ENCODE measurements around the gene BIVM.

The BIVM gene

GRCh38 chr13:102845630-102846260 lies 46.8 kb downstream of the BIVM start, which contains the start of gene ERCC5:
TSS of gene ERCC5 (plus strand) at chr13:102846032. CDS start at chr13:102846267, 235 bp downstream.
- peak; percentile 99 for DNase-seq

DNA sequence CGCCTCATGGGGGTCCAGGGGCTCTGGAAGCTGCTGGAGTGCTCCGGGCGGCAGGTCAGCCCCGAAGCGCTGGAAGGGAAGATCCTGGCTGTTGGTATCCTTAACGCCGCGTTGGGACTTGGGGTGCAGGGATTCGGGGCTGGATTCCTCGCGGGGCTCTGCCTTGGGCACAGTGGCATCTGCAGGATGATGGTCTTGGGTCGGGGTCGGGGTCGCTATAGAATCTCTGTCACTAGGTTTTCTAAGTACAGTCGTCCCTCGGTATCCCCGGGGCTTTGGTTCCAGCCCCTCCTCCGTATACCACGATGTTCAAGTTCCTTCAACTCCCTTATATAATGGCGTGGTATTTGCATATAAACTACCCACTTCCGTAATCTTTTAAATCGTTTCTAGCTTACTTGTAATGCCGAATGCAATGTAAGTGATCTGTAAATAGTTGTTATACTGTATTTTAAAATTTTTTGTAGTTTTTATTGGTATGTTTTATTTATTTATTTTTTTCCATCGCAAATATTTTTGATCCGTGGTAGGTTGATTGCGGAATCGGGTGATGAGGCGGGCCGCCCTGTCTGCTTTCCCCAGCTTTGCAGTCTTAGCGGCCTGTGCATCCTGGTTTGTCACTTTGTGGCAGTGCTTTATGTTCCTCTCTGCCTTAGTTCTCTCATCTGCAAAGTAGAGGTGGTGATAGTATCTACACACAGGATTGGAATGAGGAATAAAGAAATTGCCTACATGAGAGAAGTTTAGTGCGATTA lies 47.5 kb downstream of the BIVM start:
- DNase-seq, result peak; percentile 55 to 81 (median 68)

GRCh38 chr13:102847272-102848234 lies 48.6 kb downstream of the BIVM start:
- DNase-seq, result peak in 2 of 3 experiments; percentile 55 to 65

GRCh38 chr13:102848956-102849355 lies 50.0 kb downstream of the BIVM start:
- DNase-seq, result no peak

DNA sequence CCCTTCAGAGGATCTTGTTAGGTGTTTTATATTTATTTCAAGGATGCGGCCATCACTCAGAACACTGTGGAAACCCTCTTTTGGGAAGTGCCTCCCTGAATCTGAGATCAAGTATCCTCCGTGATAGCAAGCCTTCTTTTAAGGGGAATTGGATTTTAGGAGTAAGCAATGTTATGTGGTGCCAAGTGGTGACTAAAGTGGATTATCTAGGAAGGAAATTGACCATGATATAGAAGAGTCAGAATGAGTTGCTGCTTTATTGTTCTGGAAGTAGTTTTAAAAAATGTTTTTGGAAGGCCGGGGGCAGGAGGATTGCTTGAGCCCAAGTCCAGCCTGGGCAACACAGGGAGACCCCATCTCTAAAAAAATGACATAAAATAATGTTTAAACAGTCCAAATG lies 53.6 kb downstream of the BIVM start:
- DNase-seq, result no peak

- DNase-seq, result no peak
Measured at GRCh38 chr13:102854675-102855074, 55.8 kb downstream of the BIVM start.

DNA sequence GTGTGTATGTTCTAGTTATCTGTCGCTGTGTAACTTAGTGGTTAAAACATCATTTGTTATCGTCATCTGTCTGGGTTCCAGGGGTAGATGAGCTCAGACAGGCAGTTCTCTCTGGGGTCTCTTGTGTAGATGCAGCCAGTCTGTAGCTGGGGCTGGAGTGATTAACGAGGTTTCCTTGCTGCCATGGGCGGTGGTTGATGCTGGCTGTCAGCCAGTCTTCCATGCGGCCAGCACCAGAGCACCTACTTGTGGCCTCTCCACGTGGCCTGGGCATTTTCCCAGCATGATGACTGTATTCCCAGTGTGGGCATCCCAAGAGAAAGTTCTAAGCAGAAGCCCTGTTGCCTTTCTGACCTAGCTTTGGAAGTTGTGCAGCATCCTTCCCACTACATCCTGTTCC lies 57.6 kb downstream of the BIVM start:
- no peak for DNase-seq

DNA sequence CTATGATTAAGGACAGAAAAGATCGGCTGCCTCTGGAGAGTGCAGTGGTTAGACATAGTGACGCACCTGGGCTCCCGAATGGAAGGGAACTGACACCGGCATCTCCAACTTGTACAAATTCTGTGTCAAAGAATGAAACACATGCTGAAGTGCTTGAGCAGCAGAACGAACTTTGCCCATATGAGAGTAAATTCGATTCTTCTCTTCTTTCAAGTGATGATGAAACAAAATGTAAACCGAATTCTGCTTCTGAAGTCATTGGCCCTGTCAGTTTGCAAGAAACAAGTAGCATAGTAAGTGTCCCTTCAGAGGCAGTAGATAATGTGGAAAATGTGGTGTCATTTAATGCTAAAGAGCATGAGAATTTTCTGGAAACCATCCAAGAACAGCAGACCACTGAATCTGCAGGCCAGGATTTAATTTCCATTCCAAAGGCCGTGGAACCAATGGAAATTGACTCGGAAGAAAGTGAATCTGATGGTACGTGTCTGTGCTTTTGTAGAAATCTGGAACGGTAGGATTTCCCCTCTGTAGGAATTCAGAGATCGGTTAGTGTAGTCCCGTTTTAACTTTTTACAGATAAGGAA lies 63.8 kb downstream of the BIVM start:
- DNase-seq, result no peak

DNA sequence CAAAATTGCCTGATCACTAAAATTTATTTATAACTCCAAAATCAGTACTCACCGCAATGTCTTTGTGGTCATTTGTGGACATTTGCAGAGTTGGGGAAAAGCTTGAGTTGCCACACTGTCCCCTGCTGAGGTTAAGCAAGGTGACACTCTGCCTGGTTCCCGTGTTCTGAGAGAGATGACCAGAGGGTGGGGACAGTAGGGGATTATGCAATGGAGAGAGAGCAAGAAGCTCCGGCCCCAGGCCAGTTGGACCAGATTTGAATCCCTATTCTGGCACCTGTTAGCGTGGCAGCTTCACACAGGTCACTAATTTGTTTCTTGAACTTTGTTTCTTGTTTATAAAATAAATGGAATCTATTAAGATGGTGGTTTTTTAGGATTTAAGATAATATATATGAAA lies 64.7 kb downstream of the BIVM start:
- DNase-seq, result no peak

- no peak for DNase-seq
Measured at GRCh38 chr13:102868366-102868936, 69.5 kb downstream of the BIVM start.

- no peak for DNase-seq
Measured at GRCh38 chr13:102869948-102870676, 71.2 kb downstream of the BIVM start.

- peak; percentile 37 to 82 (median 70) for DNase-seq
Measured at GRCh38 chr13:102870677-102871415, 71.9 kb downstream of the BIVM start.

GRCh38 chr13:102872131-102872530 lies 73.2 kb downstream of the BIVM start:
- DNase-seq, result no peak

DNA sequence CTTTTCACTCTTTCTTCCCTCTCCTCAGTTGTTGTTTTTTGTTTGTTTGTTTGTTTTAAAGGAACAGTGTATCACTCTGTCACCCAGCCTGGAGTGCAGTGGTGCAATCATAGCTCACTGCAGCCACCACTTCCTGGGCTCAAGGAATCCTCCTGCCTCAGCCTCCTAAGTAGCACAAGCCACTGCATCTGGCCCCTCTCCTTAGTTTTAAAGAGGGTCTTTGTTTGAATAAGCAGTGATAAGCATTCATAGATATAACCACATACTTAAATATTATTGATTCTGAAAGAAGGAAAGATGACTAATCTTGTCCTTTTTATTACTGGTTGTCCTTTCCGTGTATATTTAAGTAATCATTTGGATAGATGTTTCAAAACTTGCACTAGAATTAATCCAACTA lies 73.6 kb downstream of the BIVM start:
- no peak for DNase-seq

GRCh38 chr13:102873653-102874052 lies 74.7 kb downstream of the BIVM start:
- no peak for DNase-seq

- no peak for DNase-seq
Measured at GRCh38 chr13:102875256-102875655, 76.3 kb downstream of the BIVM start.

DNA sequence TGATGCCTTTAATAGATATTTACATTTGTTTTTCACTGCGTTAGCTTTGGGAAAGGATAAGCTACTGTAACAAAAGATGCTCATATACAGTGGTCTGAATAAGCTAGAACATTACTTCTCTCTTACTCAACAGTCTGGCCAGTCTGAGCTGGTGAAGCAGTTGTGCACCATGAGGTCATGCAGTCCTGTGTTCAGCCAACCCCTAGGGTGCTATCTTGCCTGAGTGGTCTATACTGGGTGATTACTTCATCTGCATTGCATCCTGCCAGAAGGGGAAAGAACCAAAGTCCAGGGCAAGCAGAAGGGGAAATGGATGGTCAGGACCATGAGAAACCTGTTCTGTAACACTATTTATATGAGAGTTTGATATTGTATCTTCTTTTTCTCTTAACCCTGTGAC lies 78.4 kb downstream of the BIVM start:
- no peak for DNase-seq

- no peak for DNase-seq
Measured at GRCh38 chr13:102878481-102878880, 79.6 kb downstream of the BIVM start.

GRCh38 chr13:102879793-102880499 lies 81.0 kb downstream of the BIVM start:
- no peak for DNase-seq
